D721Med (cell line): Measurements from ENCODE around the gene SMAP1.

Experiments used
- DNase-seq: peaks from one replicate; pipeline ENCODE4 v3.0.0; 2011; ENCODE audit warnings: low spot score; ENCODE audit not compliant: insufficient read length
- FAIRE-seq: peaks from 2 replicates; lab custom pipeline; 2011; peaks lifted over from hg19 to GRCh38; lab: Jason Lieb, UNC
- TF ChIP-seq, protein P1 (sequence below): IDR thresholded peaks from 2 replicates; pipeline ENCODE4 v1.5.1; 2012; ENCODE audit warnings: mild to moderate bottlenecking, control low read depth; ENCODE audit not compliant: insufficient read depth; ENCODE audit errors: missing control alignments

SMAP1 gene

GRCh38 chr6:70633870-70634269 is 33.8 kb upstream of the SMAP1 start:
- TF ChIP-seq, protein P1, sequence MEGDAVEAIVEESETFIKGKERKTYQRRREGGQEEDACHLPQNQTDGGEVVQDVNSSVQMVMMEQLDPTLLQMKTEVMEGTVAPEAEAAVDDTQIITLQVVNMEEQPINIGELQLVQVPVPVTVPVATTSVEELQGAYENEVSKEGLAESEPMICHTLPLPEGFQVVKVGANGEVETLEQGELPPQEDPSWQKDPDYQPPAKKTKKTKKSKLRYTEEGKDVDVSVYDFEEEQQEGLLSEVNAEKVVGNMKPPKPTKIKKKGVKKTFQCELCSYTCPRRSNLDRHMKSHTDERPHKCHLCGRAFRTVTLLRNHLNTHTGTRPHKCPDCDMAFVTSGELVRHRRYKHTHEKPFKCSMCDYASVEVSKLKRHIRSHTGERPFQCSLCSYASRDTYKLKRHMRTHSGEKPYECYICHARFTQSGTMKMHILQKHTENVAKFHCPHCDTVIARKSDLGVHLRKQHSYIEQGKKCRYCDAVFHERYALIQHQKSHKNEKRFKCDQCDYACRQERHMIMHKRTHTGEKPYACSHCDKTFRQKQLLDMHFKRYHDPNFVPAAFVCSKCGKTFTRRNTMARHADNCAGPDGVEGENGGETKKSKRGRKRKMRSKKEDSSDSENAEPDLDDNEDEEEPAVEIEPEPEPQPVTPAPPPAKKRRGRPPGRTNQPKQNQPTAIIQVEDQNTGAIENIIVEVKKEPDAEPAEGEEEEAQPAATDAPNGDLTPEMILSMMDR: no peak
- FAIRE-seq: no peak
- DNase-seq: no peak

- DNase-seq (no peak), FAIRE-seq (no peak)
- TF ChIP-seq, protein P1: no peak
Measured at GRCh38 chr6:70636596-70636995, 31.1 kb upstream of the SMAP1 start.

DNA sequence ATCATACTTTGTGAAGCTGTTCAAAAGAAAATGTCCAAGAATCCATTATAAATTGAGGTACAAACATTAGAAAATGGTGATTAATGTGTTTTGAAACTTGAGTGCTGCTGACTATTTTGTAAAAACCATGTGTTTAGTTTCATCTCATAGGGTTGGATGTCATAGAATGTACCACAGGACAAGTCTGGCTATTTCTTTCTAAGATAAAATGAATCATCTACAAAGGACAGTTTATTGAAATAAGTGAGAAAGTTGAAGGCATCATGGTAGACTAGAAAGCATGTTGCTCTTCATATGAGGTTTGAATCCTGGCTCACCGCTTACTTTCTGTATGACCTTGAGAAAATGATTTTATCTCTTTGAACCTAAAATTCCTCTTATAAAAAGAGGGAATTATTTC is 29.2 kb upstream of the SMAP1 start:
- FAIRE-seq (no peak), DNase-seq (no peak)
- TF ChIP-seq, protein P1: no peak

GRCh38 chr6:70651326-70651905 is 16.3 kb upstream of the SMAP1 start:
- no peak for DNase-seq
- FAIRE-seq: no peak
- TF ChIP-seq, protein P1: no peak

DNA sequence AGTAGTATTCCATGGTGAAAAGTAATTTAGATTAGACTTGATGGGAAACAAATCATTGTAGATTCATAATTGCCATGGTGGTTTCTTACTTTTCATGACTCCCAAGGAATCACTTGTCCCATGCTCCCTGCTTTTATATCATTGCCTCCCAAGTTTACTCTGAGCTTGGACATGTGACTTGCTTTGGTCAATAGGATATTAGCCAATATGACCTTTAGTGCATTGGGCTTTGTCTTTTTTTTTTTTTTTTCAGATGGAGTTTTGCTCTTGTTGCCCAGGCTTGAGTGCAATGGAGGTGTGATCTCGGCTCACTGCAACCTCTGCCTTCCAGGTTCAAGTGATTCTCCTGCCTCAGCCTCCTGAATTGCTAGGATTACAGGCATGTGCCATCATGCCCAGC is 15.5 kb upstream of the SMAP1 start:
- no peak for FAIRE-seq

GRCh38 chr6:70657706-70658105 is 10.0 kb upstream of the SMAP1 start:
- TF ChIP-seq, protein P1: no peak
- FAIRE-seq: no peak
- no peak for DNase-seq

More for the DNA sequence above, 15.5 kb upstream of the SMAP1 start:
- TF ChIP-seq, protein P1: no peak
- DNase-seq: no peak

- DNase-seq: no peak
- TF ChIP-seq, protein P1: no peak
- no peak for FAIRE-seq
Measured at GRCh38 chr6:70663881-70664466, 3.7 kb upstream of the SMAP1 start.
